ENCODE data around the gene TFDP3.

TFDP3 gene, protein sequence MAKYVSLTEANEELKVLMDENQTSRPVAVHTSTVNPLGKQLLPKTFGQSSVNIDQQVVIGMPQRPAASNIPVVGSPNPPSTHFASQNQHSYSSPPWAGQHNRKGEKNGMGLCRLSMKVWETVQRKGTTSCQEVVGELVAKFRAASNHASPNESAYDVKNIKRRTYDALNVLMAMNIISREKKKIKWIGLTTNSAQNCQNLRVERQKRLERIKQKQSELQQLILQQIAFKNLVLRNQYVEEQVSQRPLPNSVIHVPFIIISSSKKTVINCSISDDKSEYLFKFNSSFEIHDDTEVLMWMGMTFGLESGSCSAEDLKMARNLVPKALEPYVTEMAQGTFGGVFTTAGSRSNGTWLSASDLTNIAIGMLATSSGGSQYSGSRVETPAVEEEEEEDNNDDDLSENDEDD

DNA sequence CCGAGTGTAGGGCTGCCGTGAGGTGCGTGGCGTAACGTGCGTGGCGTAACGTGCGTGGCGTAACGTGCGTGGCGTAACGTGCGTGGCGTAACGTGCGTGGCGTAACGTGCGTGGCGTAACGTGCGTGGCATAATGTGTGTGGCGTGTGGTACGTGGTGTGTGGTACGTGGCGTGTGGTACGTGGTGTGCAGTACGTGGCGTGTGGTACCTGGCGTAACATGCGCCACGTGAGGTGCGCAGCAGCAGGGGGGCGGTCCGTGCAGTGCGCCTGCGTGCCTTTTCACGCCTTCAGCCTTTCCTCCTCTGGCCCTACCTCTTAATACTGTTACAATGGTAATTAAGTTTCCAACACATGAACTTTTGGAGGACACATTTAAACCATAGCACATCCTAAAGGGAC is at the start of gene TFDP3:
TSS of gene TFDP3 (minus strand) at position 26 of the 400 bp plus-strand sequence. CDS start 95 bp downstream, outside the sequence.
- DNase-seq: no peak

DNA sequence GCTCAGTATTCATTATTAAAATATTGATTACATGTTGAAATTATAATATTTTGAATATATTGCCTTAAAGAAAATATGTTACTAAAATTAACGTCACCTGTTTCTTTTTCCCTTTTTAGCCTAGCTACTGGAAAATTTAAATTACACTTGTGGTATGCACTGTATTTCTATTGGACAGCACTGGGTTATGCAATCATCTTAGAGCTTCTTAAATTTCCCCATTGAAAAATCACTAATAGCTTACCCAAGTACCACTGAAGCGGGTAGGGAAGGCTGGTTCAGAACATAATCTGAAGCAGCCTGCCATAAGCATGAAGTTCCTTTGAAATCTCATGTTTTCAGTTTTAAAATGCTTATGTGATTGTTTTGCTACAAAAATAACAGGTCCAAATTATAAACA is 49.5 kb upstream of the TFDP3 start:
- no peak for DNase-seq

DNA sequence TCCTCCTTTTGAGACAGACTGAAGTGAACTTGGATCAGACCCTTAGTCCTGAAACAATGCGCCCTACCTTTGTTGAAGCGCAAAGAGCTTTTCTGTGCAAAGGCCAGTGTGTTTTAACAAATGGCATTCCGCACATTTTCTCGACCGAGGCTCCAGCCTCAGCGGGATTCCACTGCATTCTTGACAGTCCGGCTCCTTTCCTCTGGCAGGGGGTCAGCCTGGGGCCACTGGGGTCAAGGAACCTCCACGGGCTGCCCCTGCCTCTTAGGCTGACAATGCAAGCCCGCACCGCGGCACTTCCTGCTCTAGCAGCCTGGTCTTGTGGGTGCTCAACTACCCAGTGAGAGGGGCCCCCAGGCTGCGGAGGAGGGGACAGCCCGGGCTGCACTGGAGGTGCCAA is 47.2 kb upstream of the TFDP3 start:
- DNase-seq: no peak

DNA sequence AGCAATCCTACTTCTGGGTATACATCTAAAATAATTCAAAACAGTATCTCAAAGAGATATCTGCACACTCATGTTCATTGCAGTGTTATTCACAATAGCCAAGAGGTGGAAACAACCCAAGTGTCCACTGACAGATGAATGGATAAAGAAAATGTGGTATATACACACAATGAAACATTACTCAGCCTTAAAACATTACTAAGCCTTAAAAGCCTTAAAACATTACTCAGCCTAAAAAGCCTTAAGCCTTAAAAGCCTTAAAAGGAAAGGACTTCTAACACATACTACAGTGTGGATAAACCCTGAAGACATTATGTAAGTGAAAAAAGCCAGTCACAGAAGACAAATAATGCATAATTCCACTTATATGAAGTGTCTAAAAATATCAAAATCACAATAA is 40.3 kb upstream of the TFDP3 start:
- no peak for DNase-seq

DNA sequence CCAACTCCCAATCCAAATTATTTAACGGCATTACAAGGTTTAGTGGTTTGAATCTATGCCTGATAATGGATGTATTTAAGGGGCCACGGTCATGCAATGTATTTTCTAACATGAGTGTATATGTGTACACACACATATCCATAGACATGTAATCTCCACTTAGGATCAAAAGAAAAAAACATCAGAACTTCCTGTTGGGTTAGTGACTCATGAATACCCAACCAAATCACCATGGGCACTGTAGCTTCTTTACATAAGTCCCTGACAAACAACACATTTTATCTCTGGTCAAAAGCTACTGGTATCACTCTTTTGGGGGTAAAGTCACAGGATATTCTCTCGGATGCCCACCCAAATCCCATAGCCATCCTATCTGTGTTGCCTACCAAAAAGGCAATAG is 36.5 kb upstream of the TFDP3 start:
- DNase-seq: no peak

DNA sequence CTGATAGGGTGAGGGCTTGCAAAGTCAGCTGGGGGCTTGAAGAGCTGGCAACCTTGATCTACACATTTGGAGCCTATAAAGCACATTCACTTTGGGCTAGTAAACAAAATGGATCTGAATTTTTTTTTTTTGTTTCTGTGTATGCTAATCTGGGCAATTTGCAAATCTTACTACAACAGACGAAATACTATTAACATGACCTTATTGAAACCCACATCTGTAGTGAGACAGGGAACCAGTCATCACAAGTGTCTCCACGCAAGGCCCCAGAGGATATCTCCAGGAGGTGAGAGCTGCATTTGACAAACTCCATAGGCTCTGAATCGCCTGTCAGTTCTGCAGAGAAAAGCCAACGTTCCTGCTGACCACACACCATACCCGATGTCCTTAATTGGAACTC is 33.0 kb upstream of the TFDP3 start:
- DNase-seq: no peak

DNA sequence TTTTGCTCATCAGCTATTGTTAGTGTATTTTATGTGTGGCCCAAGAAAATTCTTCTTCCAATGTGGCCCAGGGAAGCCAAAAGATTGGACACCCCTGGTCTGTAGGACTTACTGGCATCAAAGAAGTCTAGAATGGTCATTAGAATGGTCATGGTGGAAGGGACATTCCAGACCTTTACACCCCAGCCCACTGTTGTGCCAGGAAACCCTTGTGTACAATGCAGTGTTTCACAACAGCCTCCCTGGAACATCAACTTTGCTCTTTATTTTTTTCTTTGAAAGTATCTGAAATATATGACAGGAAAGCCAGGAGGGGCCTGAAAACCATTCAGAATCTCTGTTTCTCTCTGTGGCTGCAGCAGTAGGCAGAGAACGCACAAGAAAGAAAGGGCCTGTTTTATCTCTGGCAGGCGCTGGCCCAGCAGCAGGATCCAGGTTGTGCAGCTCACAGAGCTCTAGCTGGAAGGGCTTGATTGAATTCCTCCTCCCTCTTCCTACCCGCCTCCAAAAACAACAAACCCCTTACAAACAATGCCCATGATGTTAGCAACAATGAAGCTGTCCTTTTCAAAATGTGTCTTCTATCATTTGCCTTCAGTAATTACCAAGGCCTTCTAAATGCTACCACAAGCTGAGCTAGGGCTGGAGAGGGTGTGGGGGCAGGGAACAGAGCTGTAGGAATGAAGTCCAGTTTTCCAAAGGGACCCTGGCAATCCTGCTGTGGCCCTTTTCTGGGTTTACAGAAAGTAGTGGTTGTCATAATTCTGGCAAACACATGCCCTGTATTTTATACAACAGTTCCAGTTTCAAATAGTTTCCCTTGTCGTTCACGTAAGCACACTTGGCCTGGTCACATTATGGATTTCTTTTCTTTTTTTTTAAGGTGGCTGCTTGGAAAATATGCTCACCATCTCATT is 32.3 kb upstream of the TFDP3 start:
- no peak for DNase-seq

DNA sequence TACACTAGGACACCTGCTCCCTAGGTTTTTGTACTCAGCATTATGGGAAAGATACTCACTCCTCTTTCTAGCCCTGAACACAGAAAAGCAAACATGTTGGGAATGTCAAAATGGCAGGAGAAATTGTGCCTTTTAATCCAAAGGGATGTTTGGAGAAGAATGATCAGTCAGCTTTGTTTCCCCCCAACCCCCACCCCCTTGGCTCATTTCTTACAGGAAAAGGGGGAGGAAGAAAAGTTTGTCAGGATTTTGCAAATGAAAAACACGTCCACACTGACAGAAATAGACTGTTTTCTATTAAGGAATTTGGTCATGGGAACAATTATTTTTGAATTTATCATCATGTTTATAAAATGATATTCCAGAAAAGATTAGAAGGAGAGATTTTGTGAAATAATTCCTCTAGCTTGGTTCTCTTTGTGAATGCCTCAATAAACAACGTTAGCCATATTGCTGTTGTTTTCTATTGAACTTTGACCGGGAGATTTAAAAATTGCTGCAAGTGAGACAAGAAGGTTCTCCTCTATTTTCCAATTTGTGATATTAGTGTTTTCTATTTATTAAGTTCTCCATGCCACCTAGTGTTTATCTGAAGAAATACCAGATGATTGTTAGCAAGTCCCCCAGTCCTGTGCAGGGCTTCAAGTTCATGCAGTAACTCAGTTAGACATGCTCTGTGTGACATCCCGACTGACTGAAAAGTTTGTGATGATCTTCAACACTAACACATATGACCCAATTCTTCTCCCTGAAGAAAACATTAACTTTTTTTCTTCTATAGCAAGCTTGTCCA is 31.3 kb upstream of the TFDP3 start:
- DNase-seq: no peak

DNA sequence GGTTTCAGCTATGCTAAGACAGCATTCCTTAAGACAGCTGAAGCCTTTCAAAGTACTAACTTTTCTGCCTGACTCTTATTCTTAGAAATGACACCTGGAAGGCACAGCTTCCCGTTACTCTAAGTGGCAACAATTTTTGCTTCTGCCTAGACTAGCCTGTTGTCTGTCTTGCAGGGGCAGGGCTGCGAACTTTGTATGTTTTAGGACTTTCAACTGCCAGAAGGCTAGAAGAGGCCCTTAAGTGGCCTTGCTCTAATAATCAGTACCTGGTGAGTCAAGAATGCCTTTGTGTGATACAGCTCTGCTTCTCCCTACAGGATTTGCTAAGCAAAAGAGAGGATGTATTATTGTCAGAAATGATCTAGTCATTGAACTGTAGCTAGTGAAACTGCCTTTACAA is 30.0 kb upstream of the TFDP3 start:
- no peak for DNase-seq

DNA sequence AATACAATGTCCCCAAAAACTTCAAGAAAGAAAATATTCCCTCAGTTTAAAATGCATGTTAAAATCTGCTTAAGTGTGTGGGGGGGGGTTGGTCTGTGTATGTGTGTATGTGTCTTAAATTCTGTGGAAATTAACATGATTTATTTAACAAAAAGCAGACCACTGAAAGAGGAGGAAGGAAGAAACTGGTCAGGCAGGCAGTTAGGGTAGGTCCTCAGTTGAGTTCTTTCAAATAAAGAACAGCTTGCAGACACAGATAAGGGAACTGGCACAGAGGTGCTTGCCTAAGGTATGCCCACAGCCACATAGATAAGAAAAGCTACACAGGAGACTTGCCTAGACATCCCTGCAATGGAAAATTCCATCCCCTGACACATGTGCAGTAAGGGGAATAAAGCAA is 28.8 kb upstream of the TFDP3 start:
- no peak for DNase-seq

DNA sequence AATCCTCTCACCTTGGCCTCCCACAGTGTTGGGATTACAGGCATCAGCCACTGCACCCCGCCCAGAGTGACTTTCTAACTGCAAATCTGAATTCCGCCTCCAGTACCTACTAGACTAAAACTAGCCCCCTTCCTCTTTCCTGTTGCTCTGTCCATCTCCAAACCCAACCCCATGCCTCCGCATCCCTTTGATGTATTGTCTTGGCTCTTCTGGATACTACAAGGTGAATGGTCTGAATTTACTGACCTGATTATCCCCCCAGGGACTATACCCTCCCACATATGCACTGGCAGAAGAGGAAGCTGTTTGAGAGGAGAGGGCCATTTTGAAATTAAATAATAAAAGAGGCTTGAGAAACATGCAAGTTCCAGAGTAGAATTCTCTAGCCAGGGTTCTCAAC is 17.7 kb upstream of the TFDP3 start:
- DNase-seq: no peak

DNA sequence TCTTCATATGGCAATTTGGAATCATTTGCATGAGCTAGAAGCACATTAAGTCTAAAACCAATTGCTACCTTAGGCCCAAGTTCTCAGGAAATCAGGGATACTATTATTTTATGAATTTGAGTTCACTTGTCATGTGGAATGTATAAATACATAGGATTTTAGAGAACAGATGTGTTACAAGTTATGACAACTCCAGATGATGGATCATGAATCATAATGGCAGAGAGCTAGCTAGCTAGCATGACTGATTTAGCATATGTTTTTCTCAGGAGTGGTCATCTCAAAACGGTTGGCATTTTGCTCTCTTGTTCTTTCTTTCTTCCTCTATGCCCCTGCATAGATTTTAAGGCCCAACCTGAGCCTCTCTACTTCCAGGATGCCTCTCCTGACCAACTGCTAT is 14.2 kb upstream of the TFDP3 start:
- no peak for DNase-seq

DNA sequence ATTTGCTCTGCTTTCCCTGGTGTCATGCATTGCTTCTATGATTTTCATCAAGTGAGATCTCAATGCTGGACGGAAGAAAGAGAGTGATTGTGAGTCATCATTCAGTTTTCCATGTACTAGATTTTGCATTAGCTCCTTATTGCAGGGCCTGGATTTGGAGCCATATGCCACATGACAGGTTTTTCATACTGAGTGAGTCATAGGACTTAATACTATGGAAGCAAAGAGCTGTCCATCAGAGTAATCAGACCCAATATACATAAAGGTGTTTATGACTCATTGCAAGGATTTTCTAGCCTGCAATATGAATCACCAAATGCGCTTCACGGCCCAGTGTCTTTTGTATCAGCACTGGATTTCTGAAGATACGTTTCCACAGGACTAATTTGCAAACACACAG is 11.2 kb upstream of the TFDP3 start:
- DNase-seq: no peak

DNA sequence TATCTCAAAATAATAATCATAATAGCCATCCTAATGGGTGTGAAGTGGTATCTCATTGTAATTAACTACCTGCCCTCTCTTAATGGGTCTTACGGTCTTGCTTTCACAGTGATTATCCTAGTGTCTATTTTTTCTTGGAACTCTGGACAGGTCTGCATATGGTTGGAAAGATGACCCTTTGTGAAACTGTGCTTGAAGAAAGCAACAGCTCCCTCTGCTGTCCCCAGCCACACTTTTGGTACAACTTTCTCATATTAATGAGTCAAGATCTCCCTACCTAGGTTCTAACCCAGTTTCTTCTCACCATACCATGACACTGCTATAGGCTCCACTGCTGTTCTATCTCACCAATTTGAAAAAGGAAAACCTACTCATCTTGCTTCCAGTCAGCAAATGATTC is 2.4 kb downstream of the TFDP3 start:
- DNase-seq: peak; percentile 2

DNA sequence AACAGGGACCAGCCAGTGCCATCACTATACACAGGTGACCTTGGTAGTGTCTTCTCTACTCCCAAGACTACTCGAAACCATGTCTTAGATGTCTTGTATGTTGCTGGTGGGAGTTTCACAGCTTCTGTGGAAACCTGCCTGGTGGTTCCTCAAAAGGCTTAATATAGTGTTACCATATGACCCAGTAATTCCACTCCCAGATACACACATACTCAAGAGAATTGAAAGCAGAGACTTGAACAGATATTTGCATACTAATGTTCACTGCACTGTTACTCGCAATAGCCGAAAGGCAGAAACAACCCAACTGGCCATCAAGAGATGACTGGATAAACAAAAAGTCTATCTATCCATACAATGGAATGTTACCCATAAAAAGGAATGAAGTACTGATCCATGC is 3.1 kb downstream of the TFDP3 start:
- DNase-seq: no peak

DNA sequence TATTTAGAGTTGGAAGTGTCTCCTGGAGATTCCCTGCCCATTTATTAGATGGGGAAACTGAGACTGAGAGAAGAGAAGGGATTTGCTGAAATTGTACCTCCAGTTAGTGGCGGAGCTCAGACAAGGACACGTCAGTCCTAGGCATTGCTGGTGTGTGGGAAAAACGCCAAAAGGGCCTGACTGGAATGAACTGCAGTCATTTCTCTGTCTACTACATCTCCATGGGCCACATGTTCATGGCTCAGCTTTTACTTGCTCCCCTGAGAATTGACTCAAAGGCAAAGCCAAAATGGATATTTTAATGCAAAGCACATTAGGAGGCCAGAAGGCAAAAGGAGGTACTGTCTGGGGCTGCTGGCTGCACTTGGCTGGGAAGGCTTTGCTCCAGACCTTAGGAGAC is 3.9 kb downstream of the TFDP3 start:
- DNase-seq: no peak

DNA sequence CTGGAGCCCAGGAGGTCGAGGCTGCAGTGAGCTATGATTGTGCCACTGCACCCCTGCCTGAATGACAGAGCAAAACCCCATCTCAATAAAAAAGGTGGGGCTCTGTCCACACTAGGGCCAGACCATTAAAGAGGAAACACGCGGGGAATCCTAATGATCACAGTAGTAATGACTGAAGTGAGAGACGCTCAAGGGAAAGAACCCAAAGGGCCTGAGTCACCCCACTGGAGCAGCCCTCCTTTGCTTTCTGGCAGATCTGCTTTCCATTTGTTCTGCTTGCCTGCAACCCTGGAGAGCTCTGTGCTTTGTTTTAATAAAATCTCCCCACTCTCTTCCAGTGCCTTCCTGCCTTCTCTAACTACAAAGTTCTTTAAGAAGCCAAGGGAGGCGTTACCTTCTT is 5.0 kb downstream of the TFDP3 start:
- DNase-seq: no peak

DNA sequence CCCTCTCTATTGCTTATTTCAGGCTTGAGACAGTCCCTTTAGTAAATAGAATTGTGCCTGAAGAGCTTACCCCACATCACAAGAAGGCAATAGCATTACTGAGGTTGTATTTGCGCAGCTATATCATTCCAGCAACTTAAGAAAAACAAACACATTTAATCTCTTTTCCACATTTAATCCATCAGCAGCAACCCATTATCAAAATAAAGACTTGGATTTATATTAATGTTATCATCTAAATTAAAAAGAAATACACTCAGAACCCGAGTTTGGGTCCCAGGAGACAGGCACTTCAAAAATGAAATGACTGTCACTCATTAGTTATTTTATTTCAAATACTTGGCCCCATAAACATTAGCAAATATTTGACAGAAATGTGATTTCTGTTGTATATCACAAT is 10.4 kb downstream of the TFDP3 start:
- DNase-seq: no peak

DNA sequence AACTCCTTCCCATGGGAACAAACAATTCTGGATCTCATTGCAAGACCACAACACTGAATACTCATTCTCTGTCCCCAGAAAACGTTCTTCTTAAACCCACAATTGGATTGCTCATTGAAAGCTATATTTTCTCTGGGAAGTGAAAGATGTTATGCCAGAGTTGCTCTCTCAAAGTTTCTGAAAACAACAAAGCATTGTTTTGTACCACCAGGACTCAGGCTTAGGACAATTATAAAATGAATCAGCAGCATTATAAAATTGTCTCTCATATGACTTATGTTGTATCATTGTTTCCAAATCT is 26.5 kb downstream of the TFDP3 start:
- no peak for DNase-seq

DNA sequence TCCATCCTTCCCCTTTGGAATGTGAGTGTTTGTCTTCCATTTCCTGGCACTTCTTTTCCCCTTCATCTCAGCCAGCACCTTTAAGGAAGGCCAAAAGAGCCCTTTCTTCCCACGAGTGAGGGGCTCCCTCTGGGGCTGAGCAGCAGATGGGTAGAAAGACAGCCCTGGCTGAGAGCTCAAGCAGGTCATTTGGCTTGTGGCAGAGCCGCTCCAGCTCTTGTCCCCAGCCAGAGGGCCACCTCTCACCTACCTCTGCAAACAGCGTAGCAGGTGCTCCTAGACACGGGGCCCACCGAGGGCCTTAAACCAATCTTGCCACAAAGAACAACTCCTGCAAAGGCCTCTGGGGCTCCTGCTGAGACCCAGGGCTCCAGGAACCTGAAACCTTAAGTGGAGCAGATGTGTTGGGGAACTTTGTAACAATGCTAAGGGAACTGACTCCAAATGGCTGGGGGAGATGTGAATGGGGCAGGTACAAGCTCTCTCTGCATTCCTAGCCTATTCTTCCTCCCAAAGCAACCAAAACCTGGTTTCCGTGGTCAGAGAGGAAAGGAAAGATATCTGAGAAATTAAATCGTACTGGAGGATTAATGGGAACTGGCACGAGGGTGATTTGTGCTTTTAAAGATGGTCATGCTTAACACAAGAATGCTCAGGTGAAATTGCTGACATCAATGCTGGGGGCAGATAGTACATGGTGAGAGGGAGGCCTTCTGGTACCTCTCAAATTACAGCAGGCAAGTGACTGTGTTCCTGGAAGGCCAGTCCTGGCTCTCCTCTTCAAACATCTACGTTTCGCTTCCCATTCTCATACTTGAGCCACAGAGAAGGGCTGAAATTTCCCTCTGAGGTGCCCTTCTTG is 27.0 kb downstream of the TFDP3 start:
- DNase-seq: no peak

DNA sequence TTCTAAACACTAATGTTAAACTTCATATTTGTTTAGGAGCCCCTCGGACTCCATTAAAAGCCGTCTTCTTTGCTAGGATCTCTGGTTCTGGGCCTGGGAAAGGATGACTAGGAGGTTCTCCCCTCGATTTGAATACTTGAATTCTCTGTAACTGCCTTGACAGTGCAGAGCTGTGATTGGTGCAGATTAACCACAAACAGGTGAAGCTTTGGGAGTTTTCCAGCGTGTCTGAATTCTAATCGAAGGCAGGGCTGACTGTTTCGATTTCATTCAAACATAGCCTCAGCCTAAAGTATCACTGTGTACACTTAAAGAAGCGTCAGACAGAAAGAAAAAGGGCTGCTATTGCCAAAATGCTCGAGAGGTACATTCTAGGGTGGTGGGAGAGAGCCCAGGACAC is 29.0 kb downstream of the TFDP3 start:
- DNase-seq: no peak

DNA sequence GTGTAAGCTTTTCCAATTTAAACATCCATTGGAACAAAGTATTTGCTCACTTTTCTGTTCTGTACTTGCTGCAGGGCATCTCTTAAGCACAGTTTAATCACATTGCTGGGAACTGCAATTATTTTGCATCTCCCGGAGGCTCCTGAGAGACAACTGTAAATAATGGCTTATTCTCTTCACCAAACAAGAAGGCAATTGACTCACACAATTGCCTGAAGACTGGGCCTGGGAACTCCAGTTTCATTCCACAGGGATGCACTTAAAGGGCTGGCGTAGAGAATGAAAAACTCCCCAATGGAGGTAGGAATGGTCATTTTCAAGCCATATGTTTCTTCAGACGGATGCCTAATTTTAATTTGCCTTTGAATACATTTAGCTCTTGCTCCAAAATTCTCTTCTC is 29.5 kb downstream of the TFDP3 start:
- DNase-seq: no peak

DNA sequence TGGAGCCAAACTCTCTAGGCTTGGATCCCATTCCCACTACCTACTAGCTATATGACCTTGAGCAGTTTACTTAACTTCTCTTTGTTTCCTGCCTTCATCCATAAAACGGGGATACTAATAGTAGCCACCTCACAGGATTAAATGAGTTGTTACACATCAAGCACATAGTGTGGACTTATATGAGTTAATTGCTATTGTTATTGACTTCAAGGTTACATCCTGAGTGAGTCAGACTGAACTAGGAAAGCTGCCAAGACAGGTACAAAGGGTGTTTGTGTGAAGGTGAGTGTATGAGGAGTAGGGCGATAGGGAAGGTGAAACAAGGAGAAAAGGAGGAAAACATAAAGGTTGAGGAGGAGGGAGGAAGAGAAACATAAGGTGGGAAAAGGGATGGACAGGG is 32.2 kb downstream of the TFDP3 start:
- DNase-seq: no peak

Measured in NCI-H146 (cell line).